Gastrocnemius medialis (tissue), 4 donors: ENCODE results near the gene LZTS3. TPM values are rescaled to one million over a fixed set of nuclear protein-coding genes. Genes with fewer than 3 reads are reported as not detected.

Experiments
- ATAC-seq, 2 donors: fragments of 150-250 bp; one replicate each; pipeline ENCODE4 v1.9.1; 2016
- DNase-seq, 2 donors: peaks; one replicate each; pipeline ENCODE4 v3.0.0-alpha.2; 2019
- H3K27ac ChIP-seq, 4 donors: fragments of 200-600 bp; sonication (generic); 1 replicate in 1 of 4; 2 replicates in 3 of 4; pipeline ENCODE4 v1.5.1; 2016 to 2018; ENCODE audit warnings: mild to moderate bottlenecking in 2 of 4, moderate library complexity in 1 of 4
- H3K27me3 ChIP-seq, 3 donors: fragments of 200-600 bp; sonication (generic) in 2 of 3; 1 replicate in 1 of 3; 2 replicates in 2 of 3; pipeline versions ENCODE4 v1.5.1 to v1.6.0; 2016 to 2019; ENCODE audit warnings: mild to moderate bottlenecking in 1 of 3, moderate library complexity in 1 of 3
- H3K36me3 ChIP-seq, 2 donors: fragments of 200-600 bp; sonication (generic) in 1 of 2; one replicate each; pipeline ENCODE4 v1.5.1; 2017 to 2018
- H3K4me1 ChIP-seq, 2 donors: fragments of 200-600 bp; sonication (generic) in 1 of 2; one replicate each; pipeline ENCODE4 v1.5.1; 2016 to 2017; ENCODE audit warnings: mild to moderate bottlenecking in 2 of 2
- H3K4me3 ChIP-seq, 4 donors: fragments of 200-600 bp; sonication (generic) in 3 of 4; 1 replicate in 1 of 4; 2 replicates in 3 of 4; pipeline ENCODE4 v1.5.1; 2016 to 2019; ENCODE audit warnings: mild to moderate bottlenecking in 2 of 4
- H3K9me3 ChIP-seq, 3 donors: fragments of 200-600 bp; sonication (generic) in 2 of 3; 1 replicate in 1 of 3; 2 replicates in 2 of 3; pipeline ENCODE4 v1.5.1; 2016 to 2019
- POLR2A ChIP-seq, 2 donors: fragments of 450-650 bp; IDR thresholded peaks; one replicate each; pipeline ENCODE4 v1.6.1; 2017; ENCODE audit warnings: antibody characterized with exemption in 2 of 2, mild to moderate bottlenecking in 2 of 2, moderate library complexity in 2 of 2
- in situ Hi-C, 4 donors: fragments of 200-750 bp; cut with MboI; loops; one replicate each; pipeline versions ENCODE4 v1.15.0 to v1.8.0; 2017; ENCODE audit warnings: low sequenced_read_pairs in 4 of 4
- intact Hi-C: fragments of 100-400 bp; cut with DNase I; formaldehyde crosslinking; loops from one replicate; pipeline ENCODE4 v1.15.1; 2023; ENCODE audit warnings: low total_unique reads
- total RNA-seq, 4 donors: library from RNA; depleted of rRNA; stranded (reverse); fragments of >200 nt; gene quantifications; one replicate each; pipeline versions ENCODE4 v1.1.0 to v1.2.3, GENCODE V29; 2016
- TF ChIP-seq, protein P1 (sequence below), 5 experiments: fragments of 450-650 bp in 3 of 5; fragments of 200-600 bp in 2 of 5; sonication (generic) in 2 of 5; IDR thresholded peaks in 4 of 5; conservative IDR thresholded peaks in 1 of 5; 1 replicate in 4 of 5; 2 replicates in 1 of 5; pipeline ENCODE4 v1.5.1; 2016 to 2019; ENCODE audit warnings: antibody characterized with exemption in 5 of 5, mild to moderate bottlenecking in 3 of 5, moderate library complexity in 3 of 5

The LZTS3 gene
- total RNA-seq, 4 donors from 2014 or later = 15.3 to 33.4 (median 18.9) TPM

DNA sequence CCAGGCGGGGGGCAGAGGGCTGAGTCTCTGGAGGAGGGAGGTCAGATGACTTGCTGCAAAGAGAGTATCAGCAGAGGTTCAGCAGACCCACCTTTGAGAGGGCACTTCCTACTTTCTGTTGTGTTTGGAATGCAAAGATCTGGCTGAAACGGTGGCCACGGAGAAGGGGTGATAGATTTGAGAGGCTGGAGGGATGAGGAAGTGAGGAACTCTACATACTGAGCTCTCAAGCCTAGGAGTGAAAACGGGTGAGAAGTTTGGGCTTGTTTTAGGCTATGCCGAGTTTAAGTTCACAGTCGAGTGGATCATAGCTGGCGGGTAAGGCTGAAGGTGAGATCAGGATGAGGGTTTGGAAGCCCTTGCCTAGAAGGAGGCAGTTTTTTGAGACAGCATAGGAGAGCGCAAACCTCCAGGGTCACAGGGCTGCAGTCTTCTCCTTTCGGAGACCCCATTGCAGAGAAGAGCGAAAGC lies 35.5 kb upstream of the LZTS3 start:
- Histone ChIP-seq H3K9me3 (no peaks in the 10 kb centered on the region), H3K27ac (peak overlapping the region; percentile 79 to 85 (median 81)), H3K36me3 (peaks cover 0 to 9% of the 10 kb centered on the region in 2 donors), H3K4me3 (peak overlapping the region; percentile 76 to 97 (median 90)), H3K27me3 (no peaks in the 10 kb centered on the region), H3K4me1 (peaks cover 7 to 15% of the 10 kb centered on the region in 2 donors)
- TF ChIP-seq, protein P1, sequence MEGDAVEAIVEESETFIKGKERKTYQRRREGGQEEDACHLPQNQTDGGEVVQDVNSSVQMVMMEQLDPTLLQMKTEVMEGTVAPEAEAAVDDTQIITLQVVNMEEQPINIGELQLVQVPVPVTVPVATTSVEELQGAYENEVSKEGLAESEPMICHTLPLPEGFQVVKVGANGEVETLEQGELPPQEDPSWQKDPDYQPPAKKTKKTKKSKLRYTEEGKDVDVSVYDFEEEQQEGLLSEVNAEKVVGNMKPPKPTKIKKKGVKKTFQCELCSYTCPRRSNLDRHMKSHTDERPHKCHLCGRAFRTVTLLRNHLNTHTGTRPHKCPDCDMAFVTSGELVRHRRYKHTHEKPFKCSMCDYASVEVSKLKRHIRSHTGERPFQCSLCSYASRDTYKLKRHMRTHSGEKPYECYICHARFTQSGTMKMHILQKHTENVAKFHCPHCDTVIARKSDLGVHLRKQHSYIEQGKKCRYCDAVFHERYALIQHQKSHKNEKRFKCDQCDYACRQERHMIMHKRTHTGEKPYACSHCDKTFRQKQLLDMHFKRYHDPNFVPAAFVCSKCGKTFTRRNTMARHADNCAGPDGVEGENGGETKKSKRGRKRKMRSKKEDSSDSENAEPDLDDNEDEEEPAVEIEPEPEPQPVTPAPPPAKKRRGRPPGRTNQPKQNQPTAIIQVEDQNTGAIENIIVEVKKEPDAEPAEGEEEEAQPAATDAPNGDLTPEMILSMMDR (IDR thresholded peaks at IDR 0.05 in 4 of 5, conservative IDR thresholded peaks at IDR 0.05 in 1 of 5) = no peak
- no peak for TF ChIP-seq POLR2A (IDR thresholded peaks at IDR 0.05)
- ATAC-seq (peak in 1 of 2 donors; percentile 1), DNase-seq (no peak)
- intact Hi-C loops = loop anchor here (10.0 kb wide), 1 partner anchor 164 kb away; the partner anchor contains the start of genes GNRH2 and MRPS26
- in situ Hi-C loops = no loop called here

DNA sequence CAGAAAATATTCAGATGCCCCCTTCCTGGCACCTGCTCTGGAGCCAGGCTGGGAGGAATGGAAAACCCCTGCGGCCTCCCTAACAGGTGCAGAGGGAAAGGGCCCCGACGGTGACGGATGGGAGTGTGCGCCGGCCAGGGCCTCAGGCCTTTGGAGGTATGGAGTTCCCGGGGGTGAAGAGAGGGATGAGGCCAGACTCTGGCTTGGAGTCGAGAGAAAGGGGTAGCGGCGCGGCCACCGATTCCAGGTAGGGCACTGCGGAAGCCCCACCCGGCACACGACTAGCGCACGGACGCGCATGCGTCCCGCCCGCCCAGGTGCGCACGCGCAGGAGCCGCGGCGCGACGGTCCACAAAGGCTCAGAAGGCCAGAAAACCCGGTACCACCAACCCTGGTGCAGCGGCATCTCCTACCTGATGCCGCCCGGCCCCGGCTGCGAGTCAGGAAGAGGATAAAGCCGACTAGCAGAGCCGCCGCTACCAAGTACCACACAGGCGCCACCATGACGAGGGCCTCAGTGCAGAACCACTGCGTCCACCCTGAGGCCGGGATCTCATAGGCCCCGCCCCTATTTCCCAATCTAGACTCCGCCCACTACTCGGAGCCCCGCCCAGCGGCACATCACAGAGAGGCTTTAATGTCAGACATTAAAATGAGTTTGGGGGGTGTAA lies 30.9 kb upstream of the LZTS3 start, which contains the start of gene DDRGK1:
Gene DDRGK1 (minus strand): TSS at position 559 of the 671 bp plus-strand sequence. CDS start 55 bp downstream, at position 504.
- Histone ChIP-seq H3K9me3 (no peaks in the 10 kb centered on the region), H3K4me1 (peaks cover 8 to 19% of the 10 kb centered on the region in 2 donors), H3K27me3 (no peaks in the 10 kb centered on the region), H3K4me3 (peak within 1 kb of the TSS; percentile 74 to 92 (median 90)), H3K27ac (peak within 1 kb of the TSS; percentile 92 to 94 (median 94)), H3K36me3 (peaks cover 0 to 30% of the 10 kb centered on the region in 2 donors)
- TF ChIP-seq POLR2A (IDR thresholded peaks at IDR 0.05) = peak; percentile 62 to 77
- TF ChIP-seq, protein P1 (IDR thresholded peaks at IDR 0.05 in 4 of 5, conservative IDR thresholded peaks at IDR 0.05 in 1 of 5) = no peak
- in situ Hi-C loops = no loop called here
- intact Hi-C loops = loop anchor here (2.0 to 10.0 kb wide), 2 partner anchors 27 to 159 kb away; partner anchors contain the start of genes GNRH2 and MRPS26
- ATAC-seq (peak; percentile 95 to 97), DNase-seq (peak; percentile 67 to 87)

GRCh38 chr20:3203315-3204123 lies 30.2 kb upstream of the LZTS3 start:
- peaks cover 8 to 15% of the 10 kb centered on the region in 2 donors for H3K4me1 ChIP-seq
- H3K27ac ChIP-seq = peak overlapping the region; percentile 92 to 94 (median 94)
- intact Hi-C loops = loop anchor here (2.0 to 10.0 kb wide), 2 partner anchors 27 to 159 kb away; partner anchors contain the start of genes GNRH2 and MRPS26
- DNase-seq = no peak
- in situ Hi-C loops = no loop called here
- no peaks in the 10 kb centered on the region for H3K9me3 ChIP-seq
- peaks cover 0 to 38% of the 10 kb centered on the region in 2 donors for H3K36me3 ChIP-seq
- peak overlapping the region; percentile 74 to 92 (median 90) for H3K4me3 ChIP-seq
- peak; percentile 2 to 9 for ATAC-seq
- TF ChIP-seq, protein P1 (IDR thresholded peaks at IDR 0.05 in 4 of 5, conservative IDR thresholded peaks at IDR 0.05 in 1 of 5) = no peak
- TF ChIP-seq POLR2A (IDR thresholded peaks at IDR 0.05) = no peak
- H3K27me3 ChIP-seq = no peaks in the 10 kb centered on the region

- intact Hi-C loops (loop anchor here (10.0 kb wide), 1 partner anchor 158 kb away; the partner anchor contains the start of genes GNRH2 and MRPS26), in situ Hi-C loops (no loop called here)
- Histone ChIP-seq H3K9me3 (no peaks in the 10 kb centered on the region), H3K36me3 (peaks cover 0 to 39% of the 10 kb centered on the region in 2 donors), H3K4me3 (peak overlapping the region; percentile 74 to 92 (median 90)), H3K27ac (peak overlapping the region; percentile 92 to 94 (median 94)), H3K4me1 (peaks cover 8 to 14% of the 10 kb centered on the region in 2 donors), H3K27me3 (no peaks in the 10 kb centered on the region)
- ATAC-seq (no peak), DNase-seq (no peak)
- TF ChIP-seq POLR2A (IDR thresholded peaks at IDR 0.05) = no peak
- TF ChIP-seq, protein P1 (IDR thresholded peaks at IDR 0.05 in 4 of 5, conservative IDR thresholded peaks at IDR 0.05 in 1 of 5) = no peak
Observed at GRCh38 chr20:3202965-3203314, 29.6 kb upstream of the LZTS3 start.
